HT1080 (cell line): Measurements from ENCODE around the gene JMJD1C. TPM values are rescaled to one million over a fixed set of nuclear protein-coding genes. Genes with fewer than 3 reads are reported as not detected.
A peak's percentile ranks its signal among the peaks of the same experiment; 100 is the strongest.
"Not testable (repeated sequence)": the region's sequence is repeated elsewhere in the genome, so short reads cannot be mapped to it uniquely, and the experiment has no call there.

ENCODE experiments used
- DNase-seq: peaks from one replicate; pipeline ENCODE4 v3.0.0-alpha.2; 2015; ENCODE audit warnings: low read depth
- total RNA-seq: library from RNA; depleted of rRNA; stranded (reverse); fragments of >200 nt; shearing (Covaris generic); gene quantifications from 2 replicates; pipeline ENCODE4 v1.2.3, GENCODE V29; 2014

Gene JMJD1C
- total RNA-seq, 1 experiment from 2014 or later: 43.9 TPM

- no peak for DNase-seq
Observed at GRCh38 chr10:63407136-63407662, 58.6 kb downstream of the JMJD1C start.

- DNase-seq: no peak
Observed at GRCh38 chr10:63396133-63396761, 69.5 kb downstream of the JMJD1C start.

GRCh38 chr10:63393050-63393449 lies 72.7 kb downstream of the JMJD1C start:
- DNase-seq: no peak

GRCh38 chr10:63392224-63392623 lies 73.6 kb downstream of the JMJD1C start:
- DNase-seq: no peak

GRCh38 chr10:63391812-63392211 lies 74.0 kb downstream of the JMJD1C start:
- DNase-seq: no peak

- DNase-seq: no peak
Observed at GRCh38 chr10:63390521-63390920, 75.3 kb downstream of the JMJD1C start.

- DNase-seq: no peak
Observed at GRCh38 chr10:63388421-63389031, 77.3 kb downstream of the JMJD1C start.

GRCh38 chr10:63385254-63385653 lies 80.5 kb downstream of the JMJD1C start:
- DNase-seq: no peak

- no peak for DNase-seq
Observed at GRCh38 chr10:63384675-63385074, 81.1 kb downstream of the JMJD1C start.

- no peak for DNase-seq
Observed at GRCh38 chr10:63384001-63384400, 81.8 kb downstream of the JMJD1C start.

- DNase-seq: no peak
Observed at GRCh38 chr10:63383141-63383540, 82.6 kb downstream of the JMJD1C start.

- no peak for DNase-seq
Observed at GRCh38 chr10:63382066-63382465, 83.7 kb downstream of the JMJD1C start.

GRCh38 chr10:63377305-63377661 lies 88.5 kb downstream of the JMJD1C start:
- not testable (repeated sequence) for DNase-seq

GRCh38 chr10:63376560-63377304 lies 89.0 kb downstream of the JMJD1C start:
- DNase-seq: peak; percentile 17

- no peak for DNase-seq
Observed at GRCh38 chr10:63375859-63376258, 89.9 kb downstream of the JMJD1C start.

GRCh38 chr10:63375458-63375857 lies 90.3 kb downstream of the JMJD1C start:
- peak; percentile 3 for DNase-seq

- DNase-seq: peak; percentile 61
Observed at GRCh38 chr10:63374991-63375390, 90.8 kb downstream of the JMJD1C start.

- DNase-seq: no peak
Observed at GRCh38 chr10:63373176-63373575, 92.6 kb downstream of the JMJD1C start.

- no peak for DNase-seq
Observed at GRCh38 chr10:63369711-63370110, 96.1 kb downstream of the JMJD1C start.

- no peak for DNase-seq
Observed at GRCh38 chr10:63368365-63368764, 97.4 kb downstream of the JMJD1C start.

GRCh38 chr10:63366933-63367332 lies 98.8 kb downstream of the JMJD1C start:
- DNase-seq: no peak

GRCh38 chr10:63365976-63366765 lies 99.6 kb downstream of the JMJD1C start:
- peak; percentile 83 for DNase-seq
